Measurements from ENCODE around the gene ACKR1.

ACKR1 gene

DNA sequence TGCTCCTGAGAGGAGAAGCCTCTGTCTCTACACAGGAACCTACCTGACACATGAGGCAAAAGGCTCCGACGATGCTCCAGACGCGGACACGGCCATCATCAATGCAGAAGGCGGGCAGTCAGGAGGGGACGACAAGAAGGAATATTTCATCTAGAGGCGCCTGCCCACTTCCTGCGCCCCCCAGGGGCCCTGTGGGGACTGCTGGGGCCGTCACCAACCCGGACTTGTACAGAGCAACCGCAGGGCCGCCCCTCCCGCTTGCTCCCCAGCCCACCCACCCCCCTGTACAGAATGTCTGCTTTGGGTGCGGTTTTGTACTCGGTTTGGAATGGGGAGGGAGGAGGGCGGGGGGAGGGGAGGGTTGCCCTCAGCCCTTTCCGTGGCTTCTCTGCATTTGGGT lies 3.9 kb upstream of the ACKR1 start:
- TF ChIP-seq, protein P1, sequence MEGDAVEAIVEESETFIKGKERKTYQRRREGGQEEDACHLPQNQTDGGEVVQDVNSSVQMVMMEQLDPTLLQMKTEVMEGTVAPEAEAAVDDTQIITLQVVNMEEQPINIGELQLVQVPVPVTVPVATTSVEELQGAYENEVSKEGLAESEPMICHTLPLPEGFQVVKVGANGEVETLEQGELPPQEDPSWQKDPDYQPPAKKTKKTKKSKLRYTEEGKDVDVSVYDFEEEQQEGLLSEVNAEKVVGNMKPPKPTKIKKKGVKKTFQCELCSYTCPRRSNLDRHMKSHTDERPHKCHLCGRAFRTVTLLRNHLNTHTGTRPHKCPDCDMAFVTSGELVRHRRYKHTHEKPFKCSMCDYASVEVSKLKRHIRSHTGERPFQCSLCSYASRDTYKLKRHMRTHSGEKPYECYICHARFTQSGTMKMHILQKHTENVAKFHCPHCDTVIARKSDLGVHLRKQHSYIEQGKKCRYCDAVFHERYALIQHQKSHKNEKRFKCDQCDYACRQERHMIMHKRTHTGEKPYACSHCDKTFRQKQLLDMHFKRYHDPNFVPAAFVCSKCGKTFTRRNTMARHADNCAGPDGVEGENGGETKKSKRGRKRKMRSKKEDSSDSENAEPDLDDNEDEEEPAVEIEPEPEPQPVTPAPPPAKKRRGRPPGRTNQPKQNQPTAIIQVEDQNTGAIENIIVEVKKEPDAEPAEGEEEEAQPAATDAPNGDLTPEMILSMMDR (IDR thresholded peaks at IDR 0.05; ENCODE audit: low read depth, low read length): no peak
- no peak overlapping the region for H3K4me3 ChIP-seq (ENCODE audit: low read depth, low read length)

DNA sequence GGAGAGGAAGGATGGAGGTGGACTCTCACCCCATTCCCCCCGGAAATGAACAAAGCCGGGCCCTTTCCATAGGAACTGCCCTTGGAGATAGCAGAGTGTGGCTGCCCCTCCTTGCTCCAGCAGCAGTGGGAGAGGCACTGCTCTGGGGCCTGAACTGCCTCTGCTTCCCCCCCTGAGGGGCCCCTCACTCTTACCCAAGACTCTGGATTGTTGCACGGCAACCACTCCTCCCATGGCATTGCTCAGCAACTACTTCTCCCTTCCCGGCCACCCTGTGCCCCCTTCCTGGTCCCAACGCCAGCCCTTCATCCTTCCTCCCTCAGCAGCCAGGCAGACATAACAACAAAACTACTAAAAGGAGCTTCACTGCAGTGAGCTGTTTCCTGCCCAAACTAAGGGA lies 3.0 kb upstream of the ACKR1 start:
- H3K4me3 ChIP-seq (ENCODE audit: low read depth, low read length): no peak overlapping the region
- TF ChIP-seq, protein P1 (IDR thresholded peaks at IDR 0.05; ENCODE audit: low read depth, low read length): no peak

DNA sequence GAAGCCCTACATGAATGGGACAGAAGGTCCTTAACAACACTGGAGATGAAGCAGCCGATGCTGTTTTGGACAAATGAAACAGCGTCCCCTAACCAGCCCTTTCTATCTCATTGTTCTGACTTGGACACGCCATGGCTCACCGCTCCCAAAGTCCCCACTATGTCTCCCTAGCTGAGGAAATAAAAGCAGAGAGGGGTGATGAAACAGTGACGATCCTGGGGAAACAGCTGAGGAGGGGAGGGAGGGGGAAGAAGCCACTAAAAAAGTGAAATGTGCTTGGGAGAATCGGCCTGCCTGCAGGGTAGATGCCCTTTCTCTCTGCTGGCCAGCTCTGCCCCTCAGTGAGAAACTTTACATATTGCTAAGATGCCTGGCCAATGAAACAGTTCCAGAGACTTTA lies 1.1 kb upstream of the ACKR1 start:
- TF ChIP-seq, protein P1 (IDR thresholded peaks at IDR 0.05; ENCODE audit: low read depth, low read length): no peak
- H3K4me3 ChIP-seq (ENCODE audit: low read depth, low read length): no peak overlapping the region

DNA sequence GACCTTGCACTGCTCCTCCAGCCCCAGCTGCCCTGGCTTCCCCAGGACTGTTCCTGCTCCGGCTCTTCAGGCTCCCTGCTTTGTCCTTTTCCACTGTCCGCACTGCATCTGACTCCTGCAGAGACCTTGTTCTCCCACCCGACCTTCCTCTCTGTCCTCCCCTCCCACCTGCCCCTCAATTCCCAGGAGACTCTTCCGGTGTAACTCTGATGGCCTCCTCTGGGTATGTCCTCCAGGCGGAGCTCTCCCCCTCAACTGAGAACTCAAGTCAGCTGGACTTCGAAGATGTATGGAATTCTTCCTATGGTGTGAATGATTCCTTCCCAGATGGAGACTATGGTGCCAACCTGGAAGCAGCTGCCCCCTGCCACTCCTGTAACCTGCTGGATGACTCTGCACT lies 550 bp downstream of the ACKR1 start:
- H3K4me3 ChIP-seq (ENCODE audit: low read depth, low read length): no peak overlapping the region
- TF ChIP-seq, protein P1 (IDR thresholded peaks at IDR 0.05; ENCODE audit: low read depth, low read length): no peak

DNA sequence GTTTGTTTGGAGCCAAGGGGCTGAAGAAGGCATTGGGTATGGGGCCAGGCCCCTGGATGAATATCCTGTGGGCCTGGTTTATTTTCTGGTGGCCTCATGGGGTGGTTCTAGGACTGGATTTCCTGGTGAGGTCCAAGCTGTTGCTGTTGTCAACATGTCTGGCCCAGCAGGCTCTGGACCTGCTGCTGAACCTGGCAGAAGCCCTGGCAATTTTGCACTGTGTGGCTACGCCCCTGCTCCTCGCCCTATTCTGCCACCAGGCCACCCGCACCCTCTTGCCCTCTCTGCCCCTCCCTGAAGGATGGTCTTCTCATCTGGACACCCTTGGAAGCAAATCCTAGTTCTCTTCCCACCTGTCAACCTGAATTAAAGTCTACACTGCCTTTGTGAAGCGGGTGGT lies 1.4 kb downstream of the ACKR1 start:
- TF ChIP-seq, protein P1 (IDR thresholded peaks at IDR 0.05; ENCODE audit: low read depth, low read length): no peak
- no peak overlapping the region for H3K4me3 ChIP-seq (ENCODE audit: low read depth, low read length)

DNA sequence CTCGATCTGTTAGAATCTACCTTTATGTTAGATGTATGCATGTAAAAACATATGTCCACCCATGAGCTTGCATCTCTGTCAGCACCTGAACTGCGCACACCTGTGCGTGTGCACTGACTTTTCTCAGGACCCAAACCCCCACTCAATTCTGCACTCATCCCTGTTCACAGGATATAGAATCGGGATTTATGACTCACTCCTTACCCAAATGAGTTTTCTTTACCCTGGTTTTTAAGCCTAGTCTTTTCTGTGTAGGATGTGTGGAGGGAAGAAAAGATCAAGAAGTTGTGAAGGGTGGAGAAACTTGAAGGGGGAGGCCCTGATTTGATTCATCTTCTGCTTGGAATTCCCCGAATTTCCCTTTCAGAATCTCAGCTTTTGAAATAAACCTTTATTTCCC lies 2.4 kb downstream of the ACKR1 start:
- no peak overlapping the region for H3K4me3 ChIP-seq (ENCODE audit: low read depth, low read length)
- TF ChIP-seq, protein P1 (IDR thresholded peaks at IDR 0.05; ENCODE audit: low read depth, low read length): no peak

DNA sequence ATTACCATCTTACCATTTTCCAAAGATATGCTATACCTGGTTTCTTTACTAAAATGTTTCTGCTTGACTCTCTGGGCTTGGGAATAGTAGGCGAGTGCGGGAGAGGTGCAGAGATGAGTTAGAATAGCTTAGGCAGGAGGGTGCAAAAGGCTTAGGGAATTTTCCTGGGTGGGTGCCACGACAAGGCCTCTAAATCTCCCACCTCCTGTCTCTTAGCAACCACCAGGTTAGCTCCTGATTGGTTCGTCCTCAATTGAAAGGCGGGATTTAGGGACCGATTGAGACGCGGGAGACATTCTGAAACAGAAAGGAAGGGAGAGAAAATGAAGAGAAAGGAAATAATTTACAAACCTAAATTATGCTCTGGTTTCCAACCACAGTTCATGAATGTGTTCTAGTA lies 3.1 kb downstream of the ACKR1 start:
- H3K4me3 ChIP-seq (ENCODE audit: low read depth, low read length): no peak overlapping the region
- TF ChIP-seq, protein P1 (IDR thresholded peaks at IDR 0.05; ENCODE audit: low read depth, low read length): no peak
